Measurements from ENCODE around the gene COX8A.

COX8A gene

GRCh38 chr11:64022125-64022784, 47.8 kb downstream of the COX8A start:
- DNase-seq, result no peak

- no peak for DNase-seq
Observed at GRCh38 chr11:64023712-64024710, 49.6 kb downstream of the COX8A start.

DNA sequence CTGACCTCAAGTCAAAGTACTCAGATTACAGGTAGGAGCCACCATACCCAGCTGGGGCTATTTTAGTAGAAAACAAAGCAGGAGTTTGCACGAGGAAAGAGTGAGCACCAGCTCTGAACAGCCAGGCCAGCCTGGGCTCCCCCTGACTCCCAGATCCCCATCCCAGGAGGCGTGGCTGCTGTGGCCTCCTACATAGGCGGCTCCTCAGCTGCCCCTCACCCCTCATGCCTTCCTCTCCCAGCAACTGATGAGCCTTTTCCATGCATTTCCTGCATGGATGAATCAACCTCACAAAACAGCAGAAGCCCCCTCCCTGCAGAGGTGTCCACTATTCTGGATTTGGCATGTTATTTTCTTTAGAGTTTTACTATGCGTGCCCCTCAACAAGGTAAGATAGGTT, 50.8 kb downstream of the COX8A start:
- no peak for DNase-seq
